Measurements from ENCODE around the gene UBLCP1.

Gene UBLCP1

GRCh38 chr5:159316519-159317383 is 53.7 kb downstream of the UBLCP1 start:
- DNase-seq, result peak; percentile 38

- no peak for DNase-seq
Observed at GRCh38 chr5:159317849-159318248, 54.8 kb downstream of the UBLCP1 start.

GRCh38 chr5:159318448-159318847 is 55.4 kb downstream of the UBLCP1 start:
- DNase-seq, result no peak

GRCh38 chr5:159319363-159319762 is 56.3 kb downstream of the UBLCP1 start:
- no peak for DNase-seq

- DNase-seq, result no peak
Observed at GRCh38 chr5:159319832-159320231, 56.7 kb downstream of the UBLCP1 start.

GRCh38 chr5:159322180-159322579 is 59.1 kb downstream of the UBLCP1 start:
- DNase-seq, result no peak

GRCh38 chr5:159324102-159324755 is 61.1 kb downstream of the UBLCP1 start:
- DNase-seq, result peak; percentile 74

GRCh38 chr5:159324986-159325385 is 61.9 kb downstream of the UBLCP1 start:
- DNase-seq, result no peak

- no peak for DNase-seq
Observed at GRCh38 chr5:159330131-159330800, 67.2 kb downstream of the UBLCP1 start, which contains the start of gene IL12B. Gene IL12B, minus strand, starts transcription at chr5:159330487. Its CDS starts 3,705 bp downstream, at chr5:159326782.

GRCh38 chr5:159331093-159331973 is 68.2 kb downstream of the UBLCP1 start:
- DNase-seq, result no peak

GRCh38 chr5:159332800-159333544 is 69.9 kb downstream of the UBLCP1 start:
- DNase-seq, result no peak

GRCh38 chr5:159333545-159333925 is 70.4 kb downstream of the UBLCP1 start:
- no peak for DNase-seq

Measured in NCI-H524 treated with DMSO at 0.1 percent for 48 hours (cell line).